Hematopoietic multipotent progenitor cell treated with erythropoietin and hydrocortisone succinate and interleukin-3 and kit ligand, for 4 days (in vitro differentiated cells): ENCODE results near the gene IL13.
A peak's percentile ranks its signal among the peaks of the same experiment; 100 is the strongest.

ENCODE experiments used
- DNase-seq: peaks from one replicate; pipeline ENCODE4 v3.0.0-alpha.2; 2015

Gene IL13

GRCh38 chr5:132673488-132673887 lies 15.5 kb downstream of the IL13 start:
- DNase-seq: peak; percentile 54

GRCh38 chr5:132673939-132674630 lies 16.1 kb downstream of the IL13 start, which contains the start of gene IL4:
Gene IL4 (plus strand): TSS chr5:132673989. CDS start chr5:132674051, 62 bp downstream.
- DNase-seq: no peak

GRCh38 chr5:132674671-132675506 lies 16.9 kb downstream of the IL13 start:
- peak; percentile 40 for DNase-seq

GRCh38 chr5:132675936-132676689 lies 18.1 kb downstream of the IL13 start:
- no peak for DNase-seq

- DNase-seq: no peak
These were observed 19.2 kb downstream of the IL13 start for GRCh38 chr5:132677191-132677590.

- DNase-seq: no peak
These were observed 19.9 kb downstream of the IL13 start for GRCh38 chr5:132677682-132678400.

- no peak for DNase-seq
These were observed 20.8 kb downstream of the IL13 start for GRCh38 chr5:132678735-132679134.

- no peak for DNase-seq
These were observed 21.2 kb downstream of the IL13 start for GRCh38 chr5:132679166-132679565.

GRCh38 chr5:132679717-132680380 lies 21.9 kb downstream of the IL13 start:
- DNase-seq: no peak

- no peak for DNase-seq
These were observed 23.0 kb downstream of the IL13 start for GRCh38 chr5:132680780-132681475.

- no peak for DNase-seq
These were observed 23.5 kb downstream of the IL13 start for GRCh38 chr5:132681476-132681831.

- no peak for DNase-seq
These were observed 24.0 kb downstream of the IL13 start for GRCh38 chr5:132681983-132682382.

GRCh38 chr5:132684491-132684890 lies 26.5 kb downstream of the IL13 start:
- peak; percentile 74 for DNase-seq

- DNase-seq: no peak
These were observed 27.1 kb downstream of the IL13 start for GRCh38 chr5:132684922-132685720.

GRCh38 chr5:132686193-132686592 lies 28.2 kb downstream of the IL13 start:
- no peak for DNase-seq

- no peak for DNase-seq
These were observed 30.0 kb downstream of the IL13 start for GRCh38 chr5:132687995-132688394.

- peak; percentile 74 for DNase-seq
These were observed 30.8 kb downstream of the IL13 start for GRCh38 chr5:132688536-132689339.

- DNase-seq: no peak
These were observed 31.5 kb downstream of the IL13 start for GRCh38 chr5:132689513-132689912.

- DNase-seq: no peak
These were observed 32.2 kb downstream of the IL13 start for GRCh38 chr5:132690156-132690555.
